HT1080 (cell line): Measurements from ENCODE around the gene SPDYE1. TPM values are rescaled to one million over a fixed set of nuclear protein-coding genes. Genes with fewer than 3 reads are reported as not detected.
A peak's percentile ranks its signal among the peaks of the same experiment; 100 is the strongest.
"Not testable (repeated sequence)": the region's sequence is repeated elsewhere in the genome, so short reads cannot be mapped to it uniquely, and the experiment has no call there.

Source experiments
- DNase-seq: peaks from one replicate; pipeline ENCODE4 v3.0.0-alpha.2; 2015; ENCODE audit warnings: low read depth
- total RNA-seq: library from RNA; depleted of rRNA; stranded (reverse); fragments of >200 nt; shearing (Covaris generic); gene quantifications from 2 replicates; pipeline ENCODE4 v1.2.3, GENCODE V29; 2014

SPDYE1 gene
- total RNA-seq, 1 experiment from 2014 or later: not detected

GRCh38 chr7:43990829-43991228 lies 6.9 kb upstream of the SPDYE1 start:
- not testable (repeated sequence) for DNase-seq

GRCh38 chr7:43992896-43993295 lies 4.8 kb upstream of the SPDYE1 start:
- DNase-seq: peak; percentile 64

GRCh38 chr7:43994681-43995080 lies 3.0 kb upstream of the SPDYE1 start:
- DNase-seq: not testable (repeated sequence)

- not testable (repeated sequence) for DNase-seq
These were observed 14.4 kb downstream of the SPDYE1 start for GRCh38 chr7:44012081-44012480.

- not testable (repeated sequence) for DNase-seq
These were observed 17.4 kb downstream of the SPDYE1 start for GRCh38 chr7:44015090-44015489.

GRCh38 chr7:44018857-44019807 lies 21.4 kb downstream of the SPDYE1 start:
- DNase-seq: peak; percentile 95

GRCh38 chr7:44019825-44020224 lies 22.1 kb downstream of the SPDYE1 start:
- not testable (repeated sequence) for DNase-seq

- DNase-seq: not testable (repeated sequence)
These were observed 24.4 kb downstream of the SPDYE1 start for GRCh38 chr7:44022069-44022468.

GRCh38 chr7:44022796-44023467 lies 25.2 kb downstream of the SPDYE1 start:
- not testable (repeated sequence) for DNase-seq

- not testable (repeated sequence) for DNase-seq
These were observed 31.7 kb downstream of the SPDYE1 start for GRCh38 chr7:44029433-44029832.

GRCh38 chr7:44030029-44030428 lies 32.3 kb downstream of the SPDYE1 start:
- DNase-seq: not testable (repeated sequence)

- DNase-seq: not testable (repeated sequence)
These were observed 33.6 kb downstream of the SPDYE1 start for GRCh38 chr7:44031319-44031718.

- DNase-seq: not testable (repeated sequence)
These were observed 34.3 kb downstream of the SPDYE1 start for GRCh38 chr7:44032031-44032430.

GRCh38 chr7:44033971-44034844 lies 36.5 kb downstream of the SPDYE1 start:
- not testable (repeated sequence) for DNase-seq

- not testable (repeated sequence) for DNase-seq
These were observed 38.7 kb downstream of the SPDYE1 start for GRCh38 chr7:44036364-44036763.

- not testable (repeated sequence) for DNase-seq
These were observed 40.3 kb downstream of the SPDYE1 start for GRCh38 chr7:44037951-44038350.

- DNase-seq: not testable (repeated sequence)
These were observed 40.9 kb downstream of the SPDYE1 start for GRCh38 chr7:44038553-44038952.

GRCh38 chr7:44038961-44039558 lies 41.4 kb downstream of the SPDYE1 start:
- not testable (repeated sequence) for DNase-seq

GRCh38 chr7:44039800-44040492 lies 42.2 kb downstream of the SPDYE1 start:
- not testable (repeated sequence) for DNase-seq

- not testable (repeated sequence) for DNase-seq
These were observed 42.8 kb downstream of the SPDYE1 start for GRCh38 chr7:44040493-44040891.
